CD4-positive, alpha-beta T cell treated with Interleukin-1 beta for 1 hour (primary cell): ENCODE data around the gene RIC8B.

Experiments used
- DNase-seq, 2 donors: peaks; one replicate each; pipeline ENCODE4 v3.0.0-alpha.2; 2020 to 2022

RIC8B gene

DNA sequence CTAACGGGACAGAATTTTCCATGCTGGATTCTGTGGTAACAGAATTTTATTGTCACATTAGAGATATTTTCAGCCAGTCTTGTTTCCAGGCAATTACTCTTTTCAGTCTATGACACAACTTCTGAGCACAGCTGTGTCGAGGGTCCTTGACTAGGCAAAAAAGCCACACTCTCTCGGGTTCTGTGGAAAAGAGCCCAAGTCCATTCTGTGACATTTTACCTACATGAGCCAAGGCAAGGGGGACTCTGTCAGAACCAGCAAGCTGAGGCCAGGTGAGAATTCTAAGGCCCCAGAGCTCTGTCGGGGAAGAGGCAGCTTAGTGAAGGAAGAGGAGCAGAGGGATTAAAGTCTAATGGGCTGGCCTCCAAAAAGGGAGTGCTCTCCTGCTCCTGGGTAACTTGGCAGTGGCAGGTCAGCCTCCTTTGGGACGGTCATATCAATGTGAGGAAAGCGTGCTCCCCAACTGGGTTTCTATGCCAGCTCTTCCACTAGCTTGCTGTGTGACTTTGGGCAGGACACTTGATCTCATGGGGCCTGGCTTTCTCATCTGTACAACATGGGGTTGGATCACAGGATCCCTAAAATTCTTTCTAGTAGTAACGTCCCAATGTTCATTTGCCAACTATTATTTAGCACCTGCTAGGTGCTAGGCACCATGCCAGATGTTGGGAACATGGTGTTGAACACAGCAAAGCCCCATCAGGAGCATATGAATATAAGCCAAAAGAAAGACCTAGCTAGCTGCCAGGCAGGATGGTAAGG is 16.0 kb upstream of the RIC8B start:
- DNase-seq = no peak

- no peak for DNase-seq
These were observed 14.8 kb upstream of the RIC8B start for GRCh38 chr12:106759526-106760183.

DNA sequence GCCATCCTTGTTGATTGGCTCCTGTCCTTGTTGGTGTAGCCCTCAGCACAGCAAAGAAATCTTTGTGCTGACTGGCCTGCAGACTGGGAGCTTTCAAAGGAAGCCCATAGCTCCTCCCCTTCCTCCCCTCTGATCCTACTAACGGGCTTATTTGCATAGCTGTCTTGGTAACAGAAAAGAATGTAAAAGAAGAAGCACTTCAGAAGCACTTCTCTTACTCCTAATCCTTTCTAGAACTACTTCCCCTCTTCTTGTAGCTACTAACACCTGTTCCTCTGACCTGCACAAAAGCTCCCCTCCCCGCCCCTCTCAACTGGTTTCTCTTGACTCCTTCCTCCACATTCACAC is 14.3 kb upstream of the RIC8B start:
- DNase-seq = peak; percentile 33 to 57

- no peak for DNase-seq
These were observed 10.3 kb upstream of the RIC8B start for GRCh38 chr12:106764220-106764619.

- no peak for DNase-seq
These were observed 9.7 kb upstream of the RIC8B start for GRCh38 chr12:106764738-106765137.

- no peak for DNase-seq
These were observed 8.1 kb upstream of the RIC8B start for GRCh38 chr12:106766393-106766826.

- DNase-seq = no peak
These were observed 7.3 kb upstream of the RIC8B start for GRCh38 chr12:106767206-106767605.

- DNase-seq = no peak
These were observed 6.3 kb upstream of the RIC8B start for GRCh38 chr12:106767954-106768822.

- no peak for DNase-seq
These were observed 5.4 kb upstream of the RIC8B start for GRCh38 chr12:106769078-106769477.

GRCh38 chr12:106769546-106769945 is 4.9 kb upstream of the RIC8B start:
- DNase-seq = no peak

DNA sequence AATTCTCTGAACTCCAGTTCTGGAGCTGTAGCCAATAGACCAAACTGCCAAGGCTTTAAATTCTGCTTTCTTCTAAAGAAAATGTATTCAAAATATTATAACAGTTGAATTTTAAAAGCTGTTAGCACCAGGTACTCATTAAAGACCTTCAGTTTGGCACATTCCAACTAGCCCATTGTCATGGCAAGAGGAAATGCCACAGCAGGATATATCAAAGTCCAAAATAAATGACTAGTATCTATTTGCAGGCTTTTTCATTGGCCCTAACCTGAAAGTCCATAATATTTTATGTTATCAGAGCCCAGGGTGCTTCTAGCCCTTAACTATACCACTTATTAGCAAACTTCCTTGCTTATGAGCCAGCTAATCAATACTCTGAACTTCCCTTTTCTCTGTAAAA is 3.1 kb upstream of the RIC8B start:
- no peak for DNase-seq

DNA sequence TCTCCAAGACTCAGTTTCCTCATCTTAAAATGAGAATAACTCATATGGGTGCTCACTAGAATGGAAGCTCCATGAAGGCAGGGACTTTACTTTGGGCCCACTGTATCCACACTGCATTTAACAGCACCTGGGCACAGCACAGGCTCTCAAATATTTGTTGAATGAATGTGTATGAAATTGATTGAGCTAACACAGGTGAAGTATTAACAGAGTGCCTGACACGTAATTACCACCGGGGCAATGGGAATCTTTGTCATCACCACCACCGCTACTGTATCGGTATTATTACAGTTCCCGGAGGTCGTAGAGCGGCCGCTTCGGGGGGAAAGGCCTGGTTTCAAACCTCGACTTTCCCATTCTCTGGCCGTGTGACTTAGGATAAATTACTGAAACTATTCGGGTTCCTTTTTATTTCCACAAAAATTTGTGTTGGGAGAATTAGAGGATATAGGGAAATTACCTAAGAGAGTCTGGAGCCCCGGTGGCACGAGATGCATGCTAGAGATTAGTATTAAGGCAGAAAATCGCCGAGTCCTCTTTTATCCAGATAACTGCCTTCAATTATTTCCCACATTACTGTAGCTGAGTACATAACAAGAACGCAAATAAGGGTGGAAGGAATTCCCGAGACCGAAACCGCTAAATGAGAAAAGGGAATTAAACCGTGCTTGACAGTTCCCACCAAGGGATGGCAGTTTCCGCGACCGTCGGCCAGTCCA is 1.0 kb upstream of the RIC8B start:
- peak in 1 of 2 donors; percentile 10 for DNase-seq

DNA sequence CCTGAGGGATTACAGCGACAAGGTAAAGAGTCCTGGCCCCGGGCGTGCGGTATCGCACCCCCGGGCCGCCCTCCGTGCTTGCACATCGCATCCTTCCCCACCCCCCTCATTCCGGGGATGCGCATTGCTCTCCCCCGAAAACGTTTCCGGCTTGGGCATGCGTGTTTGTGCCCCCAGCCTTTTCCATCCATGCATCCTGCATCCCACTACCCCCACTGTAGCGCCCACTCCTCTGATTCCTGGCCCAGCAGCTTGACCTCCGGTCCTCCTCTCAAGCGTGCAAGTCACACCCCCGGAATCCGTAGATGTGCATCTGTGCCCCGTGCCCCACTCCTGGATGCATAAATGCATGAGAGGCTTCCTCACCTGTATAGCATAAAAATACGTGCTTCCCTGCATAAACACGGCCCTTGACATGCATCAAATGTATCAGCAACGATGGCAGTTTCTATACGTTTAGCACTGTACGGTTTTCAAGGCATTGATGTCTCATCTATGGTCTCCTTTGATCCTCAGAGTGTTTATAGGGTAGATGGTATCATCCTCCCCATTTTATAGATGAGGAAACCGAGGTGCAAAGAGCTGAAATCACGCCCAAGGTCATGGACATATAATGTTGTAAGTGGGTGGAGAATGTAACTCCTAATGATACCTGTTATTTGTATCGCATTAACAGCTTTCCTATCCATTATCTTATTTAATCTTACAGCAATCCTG is 484 bp downstream of the RIC8B start:
- DNase-seq = no peak

DNA sequence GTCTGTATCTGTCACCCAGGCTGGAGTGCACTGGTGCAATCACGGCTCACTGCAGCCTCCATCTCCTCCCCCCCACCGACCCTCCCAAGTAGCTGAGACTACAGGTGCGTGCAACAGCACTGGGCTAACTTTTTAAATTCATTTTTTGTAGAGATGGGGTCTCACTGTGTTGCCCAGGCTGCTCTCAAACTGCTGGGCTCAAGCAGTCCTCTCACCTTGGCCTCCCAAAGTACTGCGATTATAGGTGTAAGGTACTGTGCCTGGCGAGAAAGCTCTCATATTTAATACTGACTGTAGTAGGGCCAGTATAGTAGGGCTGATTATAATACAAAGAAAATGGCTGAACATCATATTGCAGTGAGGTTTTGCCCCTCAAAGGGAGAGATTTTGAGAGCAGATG is 2.4 kb downstream of the RIC8B start:
- DNase-seq = no peak

- DNase-seq = no peak
These were observed 5.6 kb downstream of the RIC8B start for GRCh38 chr12:106780010-106780631.

DNA sequence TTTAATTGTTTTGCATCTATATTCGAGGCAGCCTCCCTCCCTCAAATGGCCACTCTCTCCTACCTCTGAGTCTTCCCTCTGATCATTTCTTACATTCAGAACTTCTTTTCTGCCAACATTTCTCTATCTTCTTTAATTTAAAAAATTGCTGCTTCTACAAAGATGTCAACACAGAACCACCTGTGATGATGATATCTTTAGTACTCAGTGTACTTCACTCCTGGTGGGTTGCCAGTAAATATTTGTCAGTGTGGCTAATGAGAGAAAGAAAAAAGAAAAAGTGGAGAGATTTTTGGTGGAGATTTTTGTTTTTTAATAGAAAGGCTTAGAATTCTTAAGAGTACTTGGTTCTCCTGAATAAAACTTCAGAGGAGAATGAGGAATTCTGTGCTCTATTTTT is 8.1 kb downstream of the RIC8B start:
- DNase-seq = no peak

DNA sequence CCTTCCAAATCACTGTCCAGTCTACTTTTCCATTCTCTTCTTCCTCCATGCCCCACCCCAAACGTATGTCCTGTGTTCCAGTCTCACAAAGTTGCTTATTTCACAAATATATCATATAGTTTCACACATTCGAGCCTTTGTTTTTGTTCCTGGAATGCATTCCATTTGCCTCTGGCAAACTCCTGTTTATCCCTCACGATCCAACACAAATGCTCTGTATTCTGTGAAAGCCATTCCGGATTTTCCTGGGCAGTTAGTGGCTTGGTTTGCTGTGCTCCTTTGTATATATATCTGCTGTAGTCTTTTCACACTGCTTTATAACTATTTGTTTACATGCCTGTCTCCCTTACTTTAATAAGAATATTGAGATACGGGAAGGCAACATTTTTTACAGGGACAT is 9.0 kb downstream of the RIC8B start:
- DNase-seq = no peak

- no peak for DNase-seq
These were observed 15.5 kb downstream of the RIC8B start for GRCh38 chr12:106790020-106790419.

DNA sequence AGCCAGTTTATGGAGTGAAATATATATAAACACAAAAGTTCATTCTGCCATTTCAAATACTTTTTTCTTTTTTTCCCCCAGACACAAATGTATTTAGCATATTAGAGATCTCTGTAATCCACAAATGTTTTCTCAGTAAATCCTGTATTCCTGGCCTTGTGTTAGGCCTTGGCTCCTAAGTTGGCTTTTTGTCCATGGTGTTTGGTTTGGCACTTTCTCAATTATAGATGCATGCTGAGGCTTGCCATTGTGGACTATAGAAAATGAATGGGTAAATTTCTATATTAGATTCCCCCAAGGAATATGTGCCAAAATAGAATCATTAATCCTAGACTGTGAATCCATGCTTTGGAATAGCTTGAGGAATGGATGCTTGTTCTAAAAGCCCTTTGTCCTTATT is 17.0 kb downstream of the RIC8B start:
- no peak for DNase-seq

DNA sequence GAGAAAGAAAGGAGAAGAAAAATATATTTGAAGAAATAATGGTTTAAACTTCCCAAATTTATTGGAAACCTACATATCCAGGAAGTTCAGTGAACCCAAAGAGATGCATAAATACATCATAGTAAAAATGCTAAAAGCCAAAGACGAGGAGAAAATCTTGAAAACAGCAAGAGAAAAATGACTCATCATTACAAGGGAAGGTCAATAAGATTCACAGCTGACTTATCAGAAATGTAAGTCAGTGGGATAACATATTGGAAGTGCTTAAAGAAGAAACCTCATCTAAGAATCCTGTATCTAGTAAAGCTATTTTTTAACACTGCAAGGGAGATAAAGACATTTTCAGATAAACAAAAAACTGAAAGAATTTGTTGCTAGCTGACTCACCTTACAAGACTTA is 19.9 kb downstream of the RIC8B start:
- DNase-seq = no peak

DNA sequence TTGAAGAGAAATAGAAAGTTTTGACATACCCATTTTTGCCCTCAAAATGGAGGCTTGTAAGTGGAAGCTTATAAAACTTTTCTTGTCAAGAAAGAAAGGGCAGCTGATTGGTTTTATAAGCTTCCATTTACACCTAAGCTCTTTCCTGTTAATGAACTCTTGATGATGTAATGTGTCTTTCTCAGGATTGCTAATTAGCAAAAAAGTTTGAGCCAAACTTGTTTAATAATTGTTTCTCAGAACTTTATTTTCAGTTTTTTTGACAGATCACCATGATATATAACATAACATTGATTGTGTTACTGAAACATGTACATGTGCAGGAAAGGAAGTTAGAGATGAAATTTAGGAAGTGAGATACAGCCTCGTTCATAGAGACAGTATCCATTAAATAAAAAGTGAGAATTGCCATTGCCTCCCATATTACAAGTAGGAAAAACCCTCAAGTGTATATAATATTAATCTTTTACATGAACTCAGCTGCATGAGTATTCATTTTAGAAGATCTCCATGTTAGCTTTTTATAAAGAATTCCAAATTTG is 26.8 kb downstream of the RIC8B start:
- no peak for DNase-seq
